Parathyroid adenoma (tissue), 2 donors: ENCODE measurements around the gene DICER1.

Experiments used
- H2AFZ ChIP-seq: fragments of 300-600 bp; sonication (generic); one replicate; pipeline ENCODE4 v1.7.0; 2017; ENCODE audit warnings: antibody characterized with exemption, mild to moderate bottlenecking
- H3K27ac ChIP-seq: fragments of 300-600 bp; sonication (generic); one replicate; pipeline ENCODE4 v1.7.0; 2017
- H3K27me3 ChIP-seq: fragments of 300-600 bp; sonication (generic); one replicate; pipeline ENCODE4 v1.7.0; 2017; ENCODE audit warnings: low read length; ENCODE audit not compliant: control insufficient read depth, insufficient read depth
- H3K36me3 ChIP-seq: fragments of 300-600 bp; sonication (generic); one replicate; pipeline ENCODE4 v1.7.0; 2017; ENCODE audit warnings: low read length; ENCODE audit not compliant: control insufficient read depth, insufficient read depth
- H3K4me1 ChIP-seq: fragments of 300-600 bp; sonication (generic); one replicate; pipeline ENCODE4 v1.7.0; 2017; ENCODE audit warnings: control low read depth
- H3K4me2 ChIP-seq: fragments of 300-600 bp; sonication (generic); one replicate; pipeline ENCODE4 v1.7.0; 2017; ENCODE audit warnings: low read length
- H3K4me3 ChIP-seq: fragments of 300-600 bp; sonication (generic); one replicate; pipeline ENCODE4 v1.7.0; 2017; ENCODE audit warnings: low read depth, low read length
- H3K79me2 ChIP-seq: fragments of 300-600 bp; sonication (generic); one replicate; pipeline ENCODE4 v1.7.0; 2017; ENCODE audit warnings: control low read depth
- H3K9ac ChIP-seq: fragments of 300-600 bp; sonication (generic); one replicate; pipeline ENCODE4 v1.7.0; 2017; ENCODE audit warnings: mild to moderate bottlenecking
- H3K9me3 ChIP-seq: fragments of 300-600 bp; sonication (generic); one replicate; pipeline ENCODE4 v1.7.0; 2017; ENCODE audit warnings: low read length; ENCODE audit not compliant: control insufficient read depth
- CTCF ChIP-seq: fragments of 300-600 bp; sonication (generic); IDR thresholded peaks from one replicate; pipeline ENCODE4 v1.7.0; 2017; ENCODE audit warnings: antibody characterized with exemption, mild to moderate bottlenecking
- donor health status: primary hyperparathyroidism.

DICER1 gene

GRCh38 chr14:95047754-95048153 is 109.6 kb downstream of the DICER1 start:
- no peaks in the 10 kb centered on the region for H3K9me3 ChIP-seq
- H3K4me1 ChIP-seq, result no peaks in the 10 kb centered on the region
- no peaks in the 10 kb centered on the region for H3K79me2 ChIP-seq
- H3K27me3 ChIP-seq, result no peaks in the 10 kb centered on the region
- no peak overlapping the region for H3K4me2 ChIP-seq
- H3K27ac ChIP-seq, result no peak overlapping the region
- no peak overlapping the region for H3K9ac ChIP-seq
- no peak overlapping the region for H3K4me3 ChIP-seq
- no peaks in the 10 kb centered on the region for H3K36me3 ChIP-seq
- no peak for TF ChIP-seq CTCF
- H2AFZ ChIP-seq, result no peak overlapping the region

- no peaks in the 10 kb centered on the region for H3K9me3 ChIP-seq
- no peak for TF ChIP-seq CTCF
- H3K4me3 ChIP-seq, result no peak overlapping the region
- H3K4me1 ChIP-seq, result no peaks in the 10 kb centered on the region
- no peak overlapping the region for H2AFZ ChIP-seq
- H3K4me2 ChIP-seq, result no peak overlapping the region
- H3K27me3 ChIP-seq, result no peaks in the 10 kb centered on the region
- H3K27ac ChIP-seq, result no peak overlapping the region
- H3K79me2 ChIP-seq, result no peaks in the 10 kb centered on the region
- H3K9ac ChIP-seq, result no peak overlapping the region
- no peaks in the 10 kb centered on the region for H3K36me3 ChIP-seq
Measured at GRCh38 chr14:95046711-95047681, 110.3 kb downstream of the DICER1 start.

GRCh38 chr14:95045836-95046430 is 111.4 kb downstream of the DICER1 start:
- H3K79me2 ChIP-seq, result no peaks in the 10 kb centered on the region
- no peak overlapping the region for H2AFZ ChIP-seq
- TF ChIP-seq CTCF, result no peak
- no peak overlapping the region for H3K9ac ChIP-seq
- no peak overlapping the region for H3K4me3 ChIP-seq
- no peaks in the 10 kb centered on the region for H3K4me1 ChIP-seq
- H3K27ac ChIP-seq, result no peak overlapping the region
- H3K4me2 ChIP-seq, result no peak overlapping the region
- H3K36me3 ChIP-seq, result no peaks in the 10 kb centered on the region
- no peaks in the 10 kb centered on the region for H3K27me3 ChIP-seq
- H3K9me3 ChIP-seq, result no peaks in the 10 kb centered on the region

GRCh38 chr14:95045106-95045701 is 112.1 kb downstream of the DICER1 start:
- Histone ChIP-seq H2AFZ (no peak overlapping the region), H3K4me3 (no peak overlapping the region), H3K4me2 (no peak overlapping the region), H3K9me3 (no peaks in the 10 kb centered on the region), H3K4me1 (no peaks in the 10 kb centered on the region), H3K79me2 (no peaks in the 10 kb centered on the region), H3K27me3 (no peaks in the 10 kb centered on the region), H3K27ac (no peak overlapping the region), H3K9ac (no peak overlapping the region), H3K36me3 (no peaks in the 10 kb centered on the region)
- TF ChIP-seq CTCF, result no peak
